ENCODE results near the gene TIGAR.

Gene TIGAR, protein sequence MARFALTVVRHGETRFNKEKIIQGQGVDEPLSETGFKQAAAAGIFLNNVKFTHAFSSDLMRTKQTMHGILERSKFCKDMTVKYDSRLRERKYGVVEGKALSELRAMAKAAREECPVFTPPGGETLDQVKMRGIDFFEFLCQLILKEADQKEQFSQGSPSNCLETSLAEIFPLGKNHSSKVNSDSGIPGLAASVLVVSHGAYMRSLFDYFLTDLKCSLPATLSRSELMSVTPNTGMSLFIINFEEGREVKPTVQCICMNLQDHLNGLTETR

DNA sequence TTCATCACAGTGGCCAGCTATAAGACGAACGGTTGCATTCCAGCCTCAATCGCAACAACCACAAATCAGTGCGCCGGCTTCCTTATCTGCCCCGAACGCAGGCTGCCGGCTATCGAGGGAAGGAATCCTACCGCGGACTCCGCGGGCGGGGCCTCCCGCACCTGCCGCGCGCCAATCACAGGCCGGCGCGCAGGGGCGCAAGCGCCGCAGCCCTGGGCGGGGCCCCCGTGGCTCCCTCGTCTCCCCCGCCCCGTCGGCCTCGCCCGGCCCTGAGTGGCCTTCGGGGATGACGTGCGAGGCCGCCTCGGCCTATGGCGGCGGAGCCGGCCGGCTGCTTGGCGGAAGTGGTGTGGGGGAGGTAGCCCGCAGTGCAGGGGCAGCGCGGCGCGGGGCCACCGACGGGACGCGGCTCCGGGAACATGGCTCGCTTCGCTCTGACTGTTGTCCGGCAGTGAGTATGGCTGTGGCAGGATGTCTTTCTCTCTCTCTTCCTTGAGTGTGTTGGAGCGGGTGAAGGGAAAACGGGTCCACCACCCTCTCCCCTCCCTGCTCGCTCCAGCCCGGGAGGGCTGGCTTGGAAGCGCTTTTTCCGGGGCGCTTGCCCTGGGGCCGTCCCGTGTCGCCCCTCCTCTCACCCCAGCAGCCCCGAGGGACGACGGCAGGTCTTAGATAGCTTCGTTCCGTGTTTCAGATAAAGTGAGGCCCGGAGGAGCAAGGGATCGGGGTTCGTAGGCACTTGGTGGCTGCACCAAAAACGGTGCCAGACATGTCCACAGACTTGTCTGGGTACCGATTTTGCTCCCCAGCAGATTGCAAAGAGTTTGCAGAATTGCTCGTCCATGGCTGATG is at the start of gene TIGAR:
TIGAR (plus strand) TSS at position 361 of the 849 bp plus-strand sequence; CDS start at position 420, 59 bp downstream.
- DNase-seq: peak; percentile 89

DNA sequence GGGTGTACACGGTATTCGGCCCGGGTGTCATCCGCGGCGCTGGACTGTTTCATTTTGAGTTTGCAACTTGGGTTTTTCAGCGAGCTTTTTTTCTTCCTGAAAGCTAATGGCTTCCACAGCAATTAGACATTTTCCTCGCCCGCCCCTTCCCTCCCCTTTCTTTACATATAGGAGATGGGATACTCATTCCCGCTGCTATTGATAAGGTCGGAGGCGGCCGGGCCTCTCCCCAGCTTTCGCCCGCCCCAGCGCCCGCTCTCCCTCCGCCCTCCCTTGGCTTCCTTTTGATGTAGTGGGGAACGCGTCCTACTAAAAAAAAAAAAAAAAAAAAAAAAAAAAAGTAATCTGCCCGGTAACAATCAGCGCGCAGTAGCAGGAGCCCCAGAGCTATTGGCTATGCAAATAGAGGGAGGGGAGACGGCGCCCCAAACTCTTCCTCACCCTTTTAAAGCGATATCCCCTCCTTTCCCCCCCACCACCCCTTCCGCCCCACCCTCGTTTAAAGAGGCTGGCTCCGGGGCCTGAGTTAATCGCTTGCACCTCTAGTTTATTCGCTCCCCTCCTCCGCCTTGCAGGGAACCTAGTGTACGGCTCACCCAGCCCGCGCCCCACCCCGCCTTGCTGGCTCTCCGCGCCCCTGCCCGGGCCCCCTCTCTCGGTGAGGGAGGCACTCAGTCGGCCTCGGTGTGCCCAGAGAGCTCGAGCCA is 49.1 kb upstream of the TIGAR start:
- DNase-seq: no peak

DNA sequence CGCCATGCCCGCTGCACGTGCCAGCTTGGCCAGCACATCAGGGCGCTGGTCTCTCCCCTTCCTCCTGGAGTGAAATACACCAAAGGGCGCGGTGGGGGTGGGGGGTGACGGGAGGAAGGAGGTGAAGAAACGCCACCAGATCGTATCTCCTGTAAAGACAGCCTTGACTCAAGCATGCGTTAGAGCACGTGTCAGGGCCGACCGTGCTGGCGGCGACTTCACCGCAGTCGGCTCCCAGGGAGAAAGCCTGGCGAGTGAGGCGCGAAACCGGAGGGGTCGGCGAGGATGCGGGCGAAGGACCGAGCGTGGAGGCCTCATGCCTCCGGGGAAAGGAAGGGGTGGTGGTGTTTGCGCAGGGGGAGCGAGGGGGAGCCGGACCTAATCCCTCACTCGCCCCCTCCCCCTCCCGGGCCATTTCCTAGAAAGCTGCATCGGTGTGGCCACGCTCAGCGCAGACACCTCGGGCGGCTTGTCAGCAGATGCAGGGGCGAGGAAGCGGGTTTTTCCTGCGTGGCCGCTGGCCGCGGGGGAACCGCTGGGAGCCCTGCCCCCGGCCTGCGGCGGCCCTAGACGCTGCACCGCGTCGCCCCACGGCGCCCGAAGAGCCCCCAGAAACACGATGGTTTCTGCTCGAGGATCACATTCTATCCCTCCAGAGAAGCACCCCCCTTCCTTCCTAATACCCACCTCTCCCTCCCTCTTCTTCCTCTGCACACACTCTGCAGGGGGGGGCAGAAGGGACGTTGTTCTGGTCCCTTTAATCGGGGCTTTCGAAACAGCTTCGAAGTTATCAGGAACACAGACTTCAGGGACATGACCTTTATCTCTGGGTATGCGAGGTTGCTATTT is 48.4 kb upstream of the TIGAR start:
- DNase-seq: no peak

- DNase-seq: no peak
These were observed 47.8 kb upstream of the TIGAR start for GRCh38 chr12:4273273-4273651.

- no peak for DNase-seq
These were observed 47.2 kb upstream of the TIGAR start, which contains the start of gene CCND2 for GRCh38 chr12:4273652-4274395. CCND2 (plus strand) TSS chr12:4273762; CDS start chr12:4274041, 279 bp downstream.

- DNase-seq: no peak
These were observed 46.5 kb upstream of the TIGAR start for GRCh38 chr12:4274396-4275015.

DNA sequence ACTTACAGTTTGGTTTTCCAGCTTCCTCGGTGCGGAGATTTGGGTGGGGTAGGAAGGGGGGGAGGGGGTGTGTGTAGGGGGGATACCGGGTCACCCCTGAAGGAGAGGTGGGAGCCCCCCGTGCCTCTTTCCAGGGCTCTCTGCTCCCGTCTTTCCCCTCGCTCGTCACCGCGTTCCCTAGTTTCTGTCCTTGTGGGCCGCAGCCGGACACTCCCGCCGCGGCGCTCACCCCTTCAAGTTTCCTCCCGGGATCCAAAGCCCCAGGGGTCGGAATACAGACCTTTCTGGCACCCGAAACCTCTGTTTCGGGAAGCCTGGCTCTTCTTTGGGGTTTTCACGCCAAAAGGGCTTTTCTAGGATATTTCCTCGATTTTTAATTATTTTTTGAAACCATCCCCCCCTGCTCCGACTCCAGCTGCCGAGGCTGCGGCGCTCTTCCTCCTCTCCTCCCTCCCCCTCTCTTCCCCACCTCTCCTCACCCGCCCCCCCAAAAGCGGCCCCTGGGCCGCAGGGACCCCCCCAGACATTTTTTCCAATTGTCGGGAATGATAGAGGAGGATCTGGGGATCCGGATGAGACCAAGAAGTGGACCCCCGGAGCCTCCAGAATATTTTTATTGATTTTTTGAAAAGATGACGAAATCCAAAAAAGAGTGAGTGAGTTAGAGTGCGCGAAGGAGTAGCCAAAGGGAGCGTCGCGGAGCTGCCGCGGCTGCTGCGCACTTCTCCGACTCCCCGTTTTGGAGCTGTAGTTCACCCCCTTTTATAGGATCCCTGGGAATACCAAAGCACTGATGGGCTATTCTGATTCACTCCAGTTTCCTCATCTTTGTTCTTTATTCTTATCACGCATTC is 45.8 kb upstream of the TIGAR start:
- no peak for DNase-seq

DNA sequence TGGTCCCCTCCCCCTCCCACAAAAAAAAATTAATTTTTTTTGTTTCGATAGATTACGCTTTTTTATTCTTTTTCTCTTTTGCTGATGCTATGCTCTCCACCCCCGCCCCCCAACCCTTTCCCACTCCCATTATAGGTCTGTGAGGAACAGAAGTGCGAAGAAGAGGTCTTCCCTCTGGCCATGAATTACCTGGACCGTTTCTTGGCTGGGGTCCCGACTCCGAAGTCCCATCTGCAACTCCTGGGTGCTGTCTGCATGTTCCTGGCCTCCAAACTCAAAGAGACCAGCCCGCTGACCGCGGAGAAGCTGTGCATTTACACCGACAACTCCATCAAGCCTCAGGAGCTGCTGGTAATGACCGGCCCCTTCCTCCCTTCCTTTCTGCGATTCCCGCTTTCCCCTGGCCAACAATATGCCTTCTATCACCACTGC is 45.1 kb upstream of the TIGAR start:
- DNase-seq: no peak

DNA sequence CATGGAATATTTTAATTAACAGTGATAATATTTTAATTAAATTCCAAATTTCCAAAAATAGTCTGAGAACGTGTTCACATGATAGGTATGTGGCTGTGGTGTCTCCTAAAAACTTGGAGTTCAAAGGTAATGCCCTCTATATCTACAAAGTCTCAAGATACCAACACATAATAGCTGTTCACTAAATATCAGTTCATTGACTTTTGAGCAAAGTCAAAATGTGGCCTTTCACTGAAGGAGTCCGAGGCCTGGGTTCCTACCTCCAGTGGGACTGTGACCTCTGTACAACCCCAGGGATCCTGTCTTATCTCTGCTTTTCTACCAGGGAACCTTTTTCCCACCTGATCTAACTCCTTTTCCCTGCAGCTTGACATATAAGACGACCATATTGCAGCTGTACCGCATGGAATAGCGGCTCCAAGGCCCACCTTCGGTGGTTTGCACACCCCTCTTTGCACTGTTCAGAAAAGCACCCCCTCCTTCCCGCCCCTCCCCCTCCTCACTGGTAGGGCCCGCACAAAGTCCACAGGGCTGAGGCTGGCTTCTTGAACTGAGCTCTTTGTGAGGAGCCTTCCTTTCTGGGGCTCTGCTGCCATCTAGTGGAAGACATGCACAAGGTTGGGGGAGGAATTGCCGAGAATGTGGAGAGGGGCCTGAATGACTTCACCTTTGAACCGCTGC is 44.3 kb upstream of the TIGAR start:
- DNase-seq: peak; percentile 48

DNA sequence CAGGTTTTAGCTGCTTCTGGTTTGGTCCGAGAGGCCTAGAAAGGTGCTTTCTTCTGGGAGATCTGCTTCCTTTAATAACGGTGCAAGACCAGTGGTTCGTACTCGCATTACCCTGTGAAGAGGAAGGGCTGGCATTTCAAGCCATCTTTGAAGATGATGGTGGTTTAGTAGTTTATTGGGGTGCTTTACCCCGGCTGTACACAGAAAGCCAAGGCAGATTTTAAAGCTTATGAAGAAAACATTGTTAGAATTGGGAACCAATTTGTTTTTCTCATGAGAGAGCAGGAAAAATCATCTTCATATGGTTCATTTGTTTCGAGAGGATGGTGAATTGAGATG is 43.8 kb upstream of the TIGAR start:
- no peak for DNase-seq

- DNase-seq: no peak
These were observed 43.2 kb upstream of the TIGAR start for GRCh38 chr12:4277857-4278256.

DNA sequence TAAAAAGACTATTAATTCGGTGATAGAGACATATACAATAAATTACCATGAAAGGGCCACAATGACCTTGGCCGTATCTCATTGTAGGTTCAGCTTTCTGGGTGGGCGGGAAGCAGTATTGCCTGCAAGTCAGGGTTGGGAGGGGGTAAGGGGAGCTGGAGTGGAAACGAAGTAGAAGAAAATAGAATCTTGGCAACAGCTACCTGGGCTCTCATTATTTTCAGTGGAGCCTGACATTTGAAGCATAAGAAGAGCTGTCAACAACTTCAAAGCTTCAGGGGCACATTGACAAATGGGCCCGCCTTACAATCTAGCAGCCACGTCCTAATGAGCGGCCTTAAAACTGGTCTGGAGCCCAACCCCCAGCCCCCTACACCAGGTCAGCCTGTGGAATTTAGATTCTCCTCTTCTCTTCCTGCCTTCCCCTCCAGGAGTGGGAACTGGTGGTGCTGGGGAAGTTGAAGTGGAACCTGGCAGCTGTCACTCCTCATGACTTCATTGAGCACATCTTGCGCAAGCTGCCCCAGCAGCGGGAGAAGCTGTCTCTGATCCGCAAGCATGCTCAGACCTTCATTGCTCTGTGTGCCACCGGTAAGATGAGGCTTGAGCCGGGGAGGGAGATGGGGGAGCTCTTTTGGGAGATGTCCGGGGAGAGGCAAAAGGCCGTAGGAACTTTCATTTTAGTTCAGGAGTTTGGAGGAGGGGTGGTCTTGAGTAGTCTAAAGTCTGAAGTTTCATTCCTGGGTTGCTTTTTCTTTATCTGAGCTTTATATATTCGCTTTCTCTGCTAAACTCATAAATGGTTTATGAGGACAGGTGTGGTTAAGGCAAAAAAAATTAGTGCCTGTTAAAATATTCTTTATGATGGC is 42.5 kb upstream of the TIGAR start:
- no peak for DNase-seq

DNA sequence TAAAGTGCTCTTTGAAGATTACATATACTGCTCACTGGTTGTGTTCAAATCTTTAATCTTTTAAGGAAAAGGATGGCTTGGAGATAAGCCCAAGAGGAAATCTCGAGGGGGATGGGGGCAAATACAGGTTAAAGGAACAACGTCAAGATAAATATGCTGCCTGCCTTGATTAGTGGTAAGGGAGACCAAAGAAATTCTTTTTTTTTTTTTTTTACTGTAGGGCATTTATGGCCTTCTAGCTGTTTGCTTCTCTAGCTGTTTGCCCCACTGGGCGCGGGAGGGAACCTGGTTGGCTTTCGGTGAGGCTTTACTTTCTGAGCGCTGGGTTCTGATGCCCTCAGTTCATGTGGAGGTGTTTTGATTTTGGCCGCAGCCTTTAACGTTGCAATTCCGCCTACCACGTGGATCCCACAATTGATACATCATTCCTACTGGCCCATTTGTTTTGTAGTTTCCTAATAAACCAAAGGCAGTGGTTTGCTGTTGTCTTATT is 41.8 kb upstream of the TIGAR start:
- DNase-seq: no peak

- DNase-seq: no peak
These were observed 40.5 kb upstream of the TIGAR start for GRCh38 chr12:4280351-4281163.

DNA sequence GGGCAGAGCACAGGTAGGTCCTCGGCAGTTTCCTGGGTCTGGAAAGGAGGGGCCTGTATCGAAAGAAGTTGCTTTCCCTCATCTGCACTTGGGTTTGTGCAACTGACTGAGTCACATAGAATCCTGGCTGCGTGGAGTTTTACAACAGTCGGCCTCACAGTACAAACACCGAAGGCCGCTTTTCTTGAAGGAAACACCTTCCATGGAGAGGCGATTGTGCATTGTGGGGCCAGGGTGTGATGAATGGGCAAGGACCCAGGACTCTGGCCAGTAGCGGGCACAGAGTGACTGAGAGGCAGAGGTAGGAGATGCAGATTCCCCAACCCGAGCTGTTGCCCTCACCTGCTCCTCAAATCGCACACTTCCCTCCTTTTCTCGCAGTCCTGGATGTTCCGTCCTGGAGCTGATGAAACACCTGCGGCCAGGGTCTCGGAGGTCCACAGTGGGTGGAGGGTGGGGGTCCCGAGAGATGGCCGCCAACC is 39.8 kb upstream of the TIGAR start:
- no peak for DNase-seq

DNA sequence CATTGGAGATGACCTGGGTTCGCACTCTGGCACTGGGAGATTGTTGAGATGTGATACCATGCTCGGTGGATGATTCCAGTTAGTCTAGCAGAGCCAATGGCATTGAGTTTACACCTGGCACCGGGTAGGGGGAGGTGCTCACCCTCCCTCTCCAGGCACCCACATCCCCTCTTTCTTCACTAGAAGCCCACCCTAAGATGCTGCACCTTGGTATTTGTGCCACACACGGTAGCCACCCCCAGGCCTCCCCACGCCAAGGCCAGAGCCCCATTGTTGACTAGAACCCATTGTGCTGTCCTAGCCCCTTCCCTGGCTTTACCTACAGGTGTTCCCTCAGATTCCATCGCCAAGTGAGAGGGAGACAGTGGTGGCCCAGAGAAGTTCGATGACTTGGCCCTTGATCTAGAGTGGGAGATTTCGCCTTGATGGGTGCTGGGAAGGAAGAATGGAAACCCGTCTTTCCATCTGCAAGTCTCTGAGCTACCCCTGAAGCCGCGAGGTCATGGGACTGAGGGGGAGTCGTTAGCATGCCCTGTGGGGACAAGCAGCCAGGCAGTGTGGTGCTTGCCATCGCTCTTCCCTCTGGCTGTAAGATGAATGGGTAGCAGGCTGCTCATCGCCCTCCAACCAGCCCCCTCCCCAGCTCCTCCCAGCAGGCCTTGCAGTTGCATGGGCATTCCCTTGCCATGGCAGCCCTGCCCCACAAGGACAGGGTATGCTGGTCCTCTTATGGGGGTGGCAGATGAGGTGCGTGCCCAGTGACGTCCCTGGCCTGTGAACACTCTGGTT is 38.7 kb upstream of the TIGAR start:
- DNase-seq: no peak

Data from DMS153 (cell line).